ENCODE measurements around the gene DCDC2C. TPM values are rescaled to one million over a fixed set of nuclear protein-coding genes. Genes with fewer than 3 reads are reported as not detected.

Gene DCDC2C
- total and polyA plus RNA-seq, 2 experiments from 2014 or later: not detected

GRCh38 chr2:3769766-3770165 is 66.4 kb downstream of the DCDC2C start:
- no peak for TF ChIP-seq CTCF (IDR thresholded peaks at IDR 0.05; ENCODE audit: low read depth, low read length)
- Histone ChIP-seq H3K4me3 (no peak overlapping the region), H3K9me3 (ENCODE audit: low read depth) (no peaks in the 10 kb centered on the region), H3K36me3 (no peaks in the 10 kb centered on the region), H3K27me3 (peaks cover 5% of the 10 kb centered on the region), H3K4me1 (ENCODE audit: low read depth) (no peaks in the 10 kb centered on the region), H3K27ac (no peak overlapping the region)
- no peak for DNase-seq (ENCODE audit: low read depth in 1 of 2, low spot score in 1 of 2)

- H3K9me3 ChIP-seq (ENCODE audit: low read depth): no peaks in the 10 kb centered on the region
- no peaks in the 10 kb centered on the region for H3K4me1 ChIP-seq (ENCODE audit: low read depth)
- H3K27me3 ChIP-seq: peaks cover 5% of the 10 kb centered on the region
- H3K27ac ChIP-seq: no peak overlapping the region
- no peak overlapping the region for H3K4me3 ChIP-seq
- no peak for TF ChIP-seq CTCF (IDR thresholded peaks at IDR 0.05; ENCODE audit: low read depth, low read length)
- DNase-seq (ENCODE audit: low read depth in 1 of 2, low spot score in 1 of 2): no peak
- H3K36me3 ChIP-seq: no peaks in the 10 kb centered on the region
These were observed 67.5 kb downstream of the DCDC2C start for GRCh38 chr2:3770724-3771415.

- Histone ChIP-seq H3K27ac (no peak overlapping the region), H3K27me3 (peaks cover 12% of the 10 kb centered on the region), H3K4me1 (ENCODE audit: low read depth) (no peaks in the 10 kb centered on the region), H3K4me3 (no peak overlapping the region), H3K9me3 (ENCODE audit: low read depth) (no peaks in the 10 kb centered on the region), H3K36me3 (no peaks in the 10 kb centered on the region)
- DNase-seq (ENCODE audit: low read depth in 1 of 2, low spot score in 1 of 2): no peak
- TF ChIP-seq CTCF (IDR thresholded peaks at IDR 0.05; ENCODE audit: low read depth, low read length): no peak
These were observed 68.2 kb downstream of the DCDC2C start for GRCh38 chr2:3771576-3771975.

GRCh38 chr2:3774336-3774735 is 71.0 kb downstream of the DCDC2C start:
- no peak overlapping the region for H3K4me3 ChIP-seq
- H3K27ac ChIP-seq: no peak overlapping the region
- H3K27me3 ChIP-seq: peaks cover 14% of the 10 kb centered on the region
- H3K4me1 ChIP-seq (ENCODE audit: low read depth): no peaks in the 10 kb centered on the region
- no peak for DNase-seq (ENCODE audit: low read depth in 1 of 2, low spot score in 1 of 2)
- TF ChIP-seq CTCF (IDR thresholded peaks at IDR 0.05; ENCODE audit: low read depth, low read length): no peak
- no peaks in the 10 kb centered on the region for H3K9me3 ChIP-seq (ENCODE audit: low read depth)
- H3K36me3 ChIP-seq: no peaks in the 10 kb centered on the region

GRCh38 chr2:3776311-3776710 is 72.9 kb downstream of the DCDC2C start:
- no peak for DNase-seq (ENCODE audit: low read depth in 1 of 2, low spot score in 1 of 2)
- no peak for TF ChIP-seq CTCF (IDR thresholded peaks at IDR 0.05; ENCODE audit: low read depth, low read length)
- Histone ChIP-seq H3K4me1 (ENCODE audit: low read depth) (no peaks in the 10 kb centered on the region), H3K27ac (no peak overlapping the region), H3K36me3 (no peaks in the 10 kb centered on the region), H3K27me3 (peaks cover 14% of the 10 kb centered on the region), H3K4me3 (no peak overlapping the region), H3K9me3 (ENCODE audit: low read depth) (no peaks in the 10 kb centered on the region)
